DOHH2 (cell line): ENCODE data around the gene SLFN12.
"Not testable (repeated sequence)": the region's sequence is repeated elsewhere in the genome, so short reads cannot be mapped to it uniquely, and the experiment has no call there.

Experiments used
- EZH2phosphoT487 ChIP-seq: fragments of 200-600 bp; sonication (generic); IDR thresholded peaks from 2 replicates; pipeline ENCODE4 v1.6.1; 2017; ENCODE audit warnings: borderline replicate concordance, mild to moderate bottlenecking, antibody characterized with exemption, low read length, moderate library complexity, mixed read lengths
- TF ChIP-seq, protein P1 (sequence below): fragments of 200-600 bp; sonication (generic); IDR thresholded peaks from one replicate; pipeline ENCODE4 v1.5.1; 2014; ENCODE audit warnings: antibody characterized with exemption, mild to moderate bottlenecking, low read depth, low read length; ENCODE audit not compliant: poor library complexity, severe bottlenecking

- TF ChIP-seq, protein P1, sequence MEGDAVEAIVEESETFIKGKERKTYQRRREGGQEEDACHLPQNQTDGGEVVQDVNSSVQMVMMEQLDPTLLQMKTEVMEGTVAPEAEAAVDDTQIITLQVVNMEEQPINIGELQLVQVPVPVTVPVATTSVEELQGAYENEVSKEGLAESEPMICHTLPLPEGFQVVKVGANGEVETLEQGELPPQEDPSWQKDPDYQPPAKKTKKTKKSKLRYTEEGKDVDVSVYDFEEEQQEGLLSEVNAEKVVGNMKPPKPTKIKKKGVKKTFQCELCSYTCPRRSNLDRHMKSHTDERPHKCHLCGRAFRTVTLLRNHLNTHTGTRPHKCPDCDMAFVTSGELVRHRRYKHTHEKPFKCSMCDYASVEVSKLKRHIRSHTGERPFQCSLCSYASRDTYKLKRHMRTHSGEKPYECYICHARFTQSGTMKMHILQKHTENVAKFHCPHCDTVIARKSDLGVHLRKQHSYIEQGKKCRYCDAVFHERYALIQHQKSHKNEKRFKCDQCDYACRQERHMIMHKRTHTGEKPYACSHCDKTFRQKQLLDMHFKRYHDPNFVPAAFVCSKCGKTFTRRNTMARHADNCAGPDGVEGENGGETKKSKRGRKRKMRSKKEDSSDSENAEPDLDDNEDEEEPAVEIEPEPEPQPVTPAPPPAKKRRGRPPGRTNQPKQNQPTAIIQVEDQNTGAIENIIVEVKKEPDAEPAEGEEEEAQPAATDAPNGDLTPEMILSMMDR = not testable (repeated sequence)
- TF ChIP-seq EZH2phosphoT487 = not testable (repeated sequence)
These were observed 11.2 kb downstream of the SLFN12 start for GRCh38 chr17:35421069-35421468.
